ENCODE results near the gene MAPK11.

Gene MAPK11

GRCh38 chr22:50217543-50218152 lies 52.5 kb downstream of the MAPK11 start:
- Histone ChIP-seq H3K9me3 (ENCODE audit: control insufficient read depth, low read length) (no peaks in the 10 kb centered on the region), H3K4me1 (ENCODE audit: control insufficient read depth, insufficient read depth, low read length, poor library complexity, severe bottlenecking) (no peaks in the 10 kb centered on the region), H3K4me3 (ENCODE audit: insufficient read depth, low read depth, low read length, poor library complexity, severe bottlenecking) (no peak overlapping the region), H3K36me3 (ENCODE audit: control insufficient read depth, insufficient read depth, low read length) (peaks cover 78% of the 10 kb centered on the region), H3K27ac (ENCODE audit: insufficient read depth, low read length, poor library complexity, severe bottlenecking) (no peak overlapping the region), H3K27me3 (replicated peaks; ENCODE audit: control insufficient read depth, insufficient read depth, low read length, poor library complexity, severe bottlenecking) (no peaks in the 10 kb centered on the region)
- no peak for DNase-seq

GRCh38 chr22:50216684-50217520 lies 53.3 kb downstream of the MAPK11 start:
- Histone ChIP-seq H3K27ac (ENCODE audit: insufficient read depth, low read length, poor library complexity, severe bottlenecking) (no peak overlapping the region), H3K4me1 (ENCODE audit: control insufficient read depth, insufficient read depth, low read length, poor library complexity, severe bottlenecking) (no peaks in the 10 kb centered on the region), H3K27me3 (replicated peaks; ENCODE audit: control insufficient read depth, insufficient read depth, low read length, poor library complexity, severe bottlenecking) (no peaks in the 10 kb centered on the region), H3K4me3 (ENCODE audit: insufficient read depth, low read depth, low read length, poor library complexity, severe bottlenecking) (no peak overlapping the region), H3K9me3 (ENCODE audit: control insufficient read depth, low read length) (no peaks in the 10 kb centered on the region), H3K36me3 (ENCODE audit: control insufficient read depth, insufficient read depth, low read length) (peaks cover 78% of the 10 kb centered on the region)
- DNase-seq, result no peak

GRCh38 chr22:50216055-50216683 lies 54.0 kb downstream of the MAPK11 start:
- no peaks in the 10 kb centered on the region for H3K9me3 ChIP-seq (ENCODE audit: control insufficient read depth, low read length)
- DNase-seq, result no peak
- no peak overlapping the region for H3K27ac ChIP-seq (ENCODE audit: insufficient read depth, low read length, poor library complexity, severe bottlenecking)
- no peaks in the 10 kb centered on the region for H3K27me3 ChIP-seq (replicated peaks; ENCODE audit: control insufficient read depth, insufficient read depth, low read length, poor library complexity, severe bottlenecking)
- no peaks in the 10 kb centered on the region for H3K4me1 ChIP-seq (ENCODE audit: control insufficient read depth, insufficient read depth, low read length, poor library complexity, severe bottlenecking)
- no peak overlapping the region for H3K4me3 ChIP-seq (ENCODE audit: insufficient read depth, low read depth, low read length, poor library complexity, severe bottlenecking)
- H3K36me3 ChIP-seq (ENCODE audit: control insufficient read depth, insufficient read depth, low read length), result peaks cover 73% of the 10 kb centered on the region

- DNase-seq, result no peak
- Histone ChIP-seq H3K27ac (ENCODE audit: insufficient read depth, low read length, poor library complexity, severe bottlenecking) (no peak overlapping the region), H3K4me3 (ENCODE audit: insufficient read depth, low read depth, low read length, poor library complexity, severe bottlenecking) (no peak overlapping the region), H3K4me1 (ENCODE audit: control insufficient read depth, insufficient read depth, low read length, poor library complexity, severe bottlenecking) (no peaks in the 10 kb centered on the region), H3K27me3 (replicated peaks; ENCODE audit: control insufficient read depth, insufficient read depth, low read length, poor library complexity, severe bottlenecking) (no peaks in the 10 kb centered on the region), H3K9me3 (ENCODE audit: control insufficient read depth, low read length) (no peaks in the 10 kb centered on the region), H3K36me3 (ENCODE audit: control insufficient read depth, insufficient read depth, low read length) (peaks cover 73% of the 10 kb centered on the region)
Measured at GRCh38 chr22:50215297-50216054, 54.7 kb downstream of the MAPK11 start.
